ENCODE results near the gene SDK1. TPM values are rescaled to one million over a fixed set of nuclear protein-coding genes. Genes with fewer than 3 reads are reported as not detected.
A peak's percentile ranks its signal among the peaks of the same experiment; 100 is the strongest.

SDK1 gene
- total RNA-seq, 1 donor from 2014 or later: 1.1 TPM

GRCh38 chr7:3780016-3780415 lies 479.0 kb downstream of the SDK1 start:
- DNase-seq (ENCODE audit: low read depth, low spot score): no peak

- DNase-seq (ENCODE audit: low read depth, low spot score): no peak
Observed at GRCh38 chr7:3780525-3780924, 479.5 kb downstream of the SDK1 start.

- no peak for DNase-seq (ENCODE audit: low read depth, low spot score)
Observed at GRCh38 chr7:3781607-3782006, 480.6 kb downstream of the SDK1 start.

- DNase-seq (ENCODE audit: low read depth, low spot score): no peak
Observed at GRCh38 chr7:3787717-3788264, 486.7 kb downstream of the SDK1 start.

- no peak for DNase-seq (ENCODE audit: low read depth, low spot score)
Observed at GRCh38 chr7:3790803-3791202, 489.8 kb downstream of the SDK1 start.

GRCh38 chr7:3791327-3791726 lies 490.3 kb downstream of the SDK1 start:
- DNase-seq (ENCODE audit: low read depth, low spot score): no peak

GRCh38 chr7:3795141-3795540 lies 494.1 kb downstream of the SDK1 start:
- DNase-seq (ENCODE audit: low read depth, low spot score): no peak

GRCh38 chr7:3795781-3796180 lies 494.7 kb downstream of the SDK1 start:
- DNase-seq (ENCODE audit: low read depth, low spot score): no peak

GRCh38 chr7:3805151-3805550 lies 504.1 kb downstream of the SDK1 start:
- DNase-seq (ENCODE audit: low read depth, low spot score): peak; percentile 60

- DNase-seq (ENCODE audit: low read depth, low spot score): no peak
Observed at GRCh38 chr7:3806516-3806915, 505.5 kb downstream of the SDK1 start.

GRCh38 chr7:3807824-3808223 lies 506.8 kb downstream of the SDK1 start:
- DNase-seq (ENCODE audit: low read depth, low spot score): no peak

GRCh38 chr7:3821488-3821887 lies 520.4 kb downstream of the SDK1 start:
- no peak for DNase-seq (ENCODE audit: low read depth, low spot score)

GRCh38 chr7:3825491-3825890 lies 524.4 kb downstream of the SDK1 start:
- DNase-seq (ENCODE audit: low read depth, low spot score): no peak

- DNase-seq (ENCODE audit: low read depth, low spot score): no peak
Observed at GRCh38 chr7:3832199-3832598, 531.1 kb downstream of the SDK1 start.

GRCh38 chr7:3835109-3835508 lies 534.1 kb downstream of the SDK1 start:
- DNase-seq (ENCODE audit: low read depth, low spot score): no peak

- DNase-seq (ENCODE audit: low read depth, low spot score): no peak
Observed at GRCh38 chr7:3836855-3837254, 535.8 kb downstream of the SDK1 start.

GRCh38 chr7:3844540-3845151 lies 543.6 kb downstream of the SDK1 start:
- no peak for DNase-seq (ENCODE audit: low read depth, low spot score)

GRCh38 chr7:3846738-3847137 lies 545.7 kb downstream of the SDK1 start:
- no peak for DNase-seq (ENCODE audit: low read depth, low spot score)

- no peak for DNase-seq (ENCODE audit: low read depth, low spot score)
Observed at GRCh38 chr7:3847336-3847735, 546.3 kb downstream of the SDK1 start.

- no peak for DNase-seq (ENCODE audit: low read depth, low spot score)
Observed at GRCh38 chr7:3859431-3859830, 558.4 kb downstream of the SDK1 start.

- DNase-seq (ENCODE audit: low read depth, low spot score): no peak
Observed at GRCh38 chr7:3860932-3861331, 559.9 kb downstream of the SDK1 start.

GRCh38 chr7:3861386-3861785 lies 560.3 kb downstream of the SDK1 start:
- no peak for DNase-seq (ENCODE audit: low read depth, low spot score)

GRCh38 chr7:3861941-3862340 lies 560.9 kb downstream of the SDK1 start:
- no peak for DNase-seq (ENCODE audit: low read depth, low spot score)

- DNase-seq (ENCODE audit: low read depth, low spot score): no peak
Observed at GRCh38 chr7:3862774-3863173, 561.7 kb downstream of the SDK1 start.
